Thoracic aorta (tissue), 2 donors: ENCODE data around the gene PRSS12. TPM values are rescaled to one million over a fixed set of nuclear protein-coding genes. Genes with fewer than 3 reads are reported as not detected.

ENCODE experiments used
- ATAC-seq: fragments of 150-250 bp; one replicate; pipeline ENCODE4 v1.8.0; 2017; ENCODE audit warnings: low read depth; ENCODE audit not compliant: insufficient number of reproducible peaks, low FRiP score
- DNase-seq: peaks from one replicate; pipeline ENCODE4 v3.0.0-alpha.2; 2020; ENCODE audit warnings: low spot score
- H3K27ac ChIP-seq, 2 donors: fragments of 200-600 bp; sonication (generic); 1 replicate in 1 of 2; 2 replicates in 1 of 2; pipeline ENCODE4 v1.5.1; 2016; ENCODE audit warnings: mild to moderate bottlenecking in 2 of 2, moderate library complexity in 2 of 2
- H3K27me3 ChIP-seq: fragments of 200-600 bp; sonication (generic); replicated peaks from 2 replicates; pipeline ENCODE4 v1.6.0; 2016; ENCODE audit warnings: mild to moderate bottlenecking; ENCODE audit not compliant: insufficient read depth
- H3K36me3 ChIP-seq: fragments of 200-600 bp; sonication (generic); one replicate; pipeline ENCODE4 v1.5.1; 2016
- H3K4me1 ChIP-seq, 2 donors: fragments of 200-600 bp; sonication (generic); 1 replicate in 1 of 2; 2 replicates in 1 of 2; pipeline versions ENCODE4 v1.5.1 to v1.6.0; 2016; ENCODE audit warnings: low read depth in 2 of 2, mild to moderate bottlenecking in 1 of 2; ENCODE audit not compliant: control insufficient read depth in 1 of 2
- H3K4me3 ChIP-seq: fragments of 200-600 bp; sonication (generic); 2 replicates; pipeline ENCODE4 v1.5.1; 2016; ENCODE audit warnings: mild to moderate bottlenecking
- H3K9me3 ChIP-seq: fragments of 200-600 bp; sonication (generic); 2 replicates; pipeline ENCODE4 v1.5.1; 2016
- total RNA-seq, 2 donors: library from RNA; depleted of rRNA; stranded (reverse); fragments of >200 nt; gene quantifications; one replicate each; pipeline versions ENCODE4 v1.1.0 to v1.2.3, GENCODE V29; 2016
- TF ChIP-seq, protein P1 (sequence below): fragments of 200-600 bp; sonication (generic); IDR thresholded peaks from one replicate; pipeline ENCODE4 v1.5.1; 2019; ENCODE audit warnings: antibody characterized with exemption

The PRSS12 gene
- total RNA-seq, 2 donors from 2014 or later, result 0.14 to 0.27 TPM

DNA sequence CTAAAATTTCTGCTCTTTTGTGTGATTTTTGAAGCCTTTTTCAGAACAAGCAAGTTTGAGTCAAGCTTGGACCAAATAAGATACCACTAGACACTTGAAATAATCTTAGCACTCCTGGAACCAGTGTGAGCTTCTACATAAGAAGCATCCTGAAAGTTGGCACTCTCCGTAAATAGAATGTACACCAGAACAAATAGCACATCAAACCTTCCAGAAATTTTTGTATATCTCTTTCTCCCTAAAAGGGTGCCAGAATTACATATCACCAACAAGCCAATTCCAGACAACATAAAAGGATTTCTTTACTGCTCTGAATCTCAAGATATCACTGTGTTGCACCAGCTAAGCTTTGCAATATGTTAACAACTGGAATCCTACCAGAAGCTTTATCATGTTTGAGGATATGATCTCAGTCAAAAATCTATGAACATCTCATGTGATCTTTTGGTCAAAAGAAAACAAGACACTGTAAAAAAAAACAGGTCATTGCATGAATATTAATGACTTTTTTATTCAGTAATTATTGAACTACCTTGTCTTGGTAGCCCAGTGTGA is 117.2 kb downstream of the PRSS12 start:
- DNase-seq (no peak), ATAC-seq (no peak)
- TF ChIP-seq, protein P1, sequence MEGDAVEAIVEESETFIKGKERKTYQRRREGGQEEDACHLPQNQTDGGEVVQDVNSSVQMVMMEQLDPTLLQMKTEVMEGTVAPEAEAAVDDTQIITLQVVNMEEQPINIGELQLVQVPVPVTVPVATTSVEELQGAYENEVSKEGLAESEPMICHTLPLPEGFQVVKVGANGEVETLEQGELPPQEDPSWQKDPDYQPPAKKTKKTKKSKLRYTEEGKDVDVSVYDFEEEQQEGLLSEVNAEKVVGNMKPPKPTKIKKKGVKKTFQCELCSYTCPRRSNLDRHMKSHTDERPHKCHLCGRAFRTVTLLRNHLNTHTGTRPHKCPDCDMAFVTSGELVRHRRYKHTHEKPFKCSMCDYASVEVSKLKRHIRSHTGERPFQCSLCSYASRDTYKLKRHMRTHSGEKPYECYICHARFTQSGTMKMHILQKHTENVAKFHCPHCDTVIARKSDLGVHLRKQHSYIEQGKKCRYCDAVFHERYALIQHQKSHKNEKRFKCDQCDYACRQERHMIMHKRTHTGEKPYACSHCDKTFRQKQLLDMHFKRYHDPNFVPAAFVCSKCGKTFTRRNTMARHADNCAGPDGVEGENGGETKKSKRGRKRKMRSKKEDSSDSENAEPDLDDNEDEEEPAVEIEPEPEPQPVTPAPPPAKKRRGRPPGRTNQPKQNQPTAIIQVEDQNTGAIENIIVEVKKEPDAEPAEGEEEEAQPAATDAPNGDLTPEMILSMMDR, result no peak
- Histone ChIP-seq H3K27ac (no peak overlapping the region), H3K36me3 (no peaks in the 10 kb centered on the region), H3K9me3 (no peaks in the 10 kb centered on the region), H3K4me1 (no peaks in the 10 kb centered on the region), H3K4me3 (no peak overlapping the region), H3K27me3 (no peaks in the 10 kb centered on the region)
